SJSA1 (cell line): ENCODE data around the gene SOWAHA. TPM values are rescaled to one million over a fixed set of nuclear protein-coding genes. Genes with fewer than 3 reads are reported as not detected.
A peak's percentile ranks its signal among the peaks of the same experiment; 100 is the strongest.
"Not testable (repeated sequence)": the region's sequence is repeated elsewhere in the genome, so short reads cannot be mapped to it uniquely, and the experiment has no call there.

ENCODE experiments used
- DNase-seq, 2 experiments: peaks; one replicate each; pipeline ENCODE4 v3.0.0-alpha.2; 2015 to 2020; ENCODE audit warnings: low spot score in 2 of 2, low read depth in 1 of 2
- H3K27ac ChIP-seq: fragments of 250-450 bp; sonication (Bioruptor Pico); 2 replicates; pipeline ENCODE4 v1.5.1; 2020; ENCODE audit warnings: mild to moderate bottlenecking, moderate library complexity
- H3K27me3 ChIP-seq: fragments of 250-450 bp; sonication (Bioruptor Pico); replicated peaks from 2 replicates; pipeline ENCODE4 v1.5.1; 2020; ENCODE audit warnings: mild to moderate bottlenecking, moderate library complexity
- H3K36me3 ChIP-seq: fragments of 250-450 bp; sonication (Bioruptor Pico); 2 replicates; pipeline ENCODE4 v1.5.1; 2020; ENCODE audit warnings: mild to moderate bottlenecking
- H3K4me1 ChIP-seq: fragments of 250-450 bp; sonication (Bioruptor Pico); replicated peaks from 2 replicates; pipeline ENCODE4 v1.6.1; 2021; ENCODE audit warnings: mild to moderate bottlenecking
- H3K4me3 ChIP-seq: fragments of 250-450 bp; sonication (Bioruptor Pico); 2 replicates; pipeline ENCODE4 v1.5.1; 2020; ENCODE audit warnings: mild to moderate bottlenecking
- H3K9me3 ChIP-seq: fragments of 250-450 bp; sonication (Bioruptor Pico); replicated peaks from 2 replicates; pipeline ENCODE4 v1.5.1; 2020; ENCODE audit warnings: mild to moderate bottlenecking
- total RNA-seq: library from RNA; depleted of rRNA; stranded (reverse); fragments of >200 nt; shearing (Covaris generic); gene quantifications from 2 replicates; pipeline ENCODE4 v1.2.3, GENCODE V29; 2014

The SOWAHA gene
- total RNA-seq, 1 experiment from 2014 or later = not detected

DNA sequence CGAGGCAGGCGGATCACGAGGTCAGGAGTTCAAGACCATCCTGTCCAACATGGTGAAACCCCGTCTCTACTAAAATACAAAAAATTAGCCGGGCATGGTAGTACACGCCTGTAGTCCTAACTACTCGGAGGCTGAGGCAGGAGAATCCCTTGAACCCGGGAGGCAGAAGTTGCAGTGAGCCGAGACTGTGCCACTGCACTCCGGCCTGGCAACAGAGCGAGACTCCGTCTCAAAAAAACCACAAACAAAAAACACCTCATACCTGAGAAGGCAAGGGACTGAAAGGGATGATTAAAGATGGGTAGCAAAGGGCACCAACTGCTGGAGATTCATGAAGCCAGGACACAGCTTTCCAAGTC is 6.3 kb upstream of the SOWAHA start:
- not testable (repeated sequence) for H3K36me3 ChIP-seq, H3K4me1 ChIP-seq, DNase-seq, H3K9me3 ChIP-seq, H3K27ac ChIP-seq, H3K4me3 ChIP-seq
- H3K27me3 ChIP-seq = peaks cover 12% of the 10 kb centered on the region

GRCh38 chr5:132807163-132807838 is 5.8 kb upstream of the SOWAHA start:
- no peak for DNase-seq
- Histone ChIP-seq H3K9me3 (no peaks in the 10 kb centered on the region), H3K27ac (no peak overlapping the region), H3K27me3 (peaks cover 17% of the 10 kb centered on the region), H3K4me3 (no peak overlapping the region), H3K36me3 (no peaks in the 10 kb centered on the region), H3K4me1 (no peaks in the 10 kb centered on the region)

DNA sequence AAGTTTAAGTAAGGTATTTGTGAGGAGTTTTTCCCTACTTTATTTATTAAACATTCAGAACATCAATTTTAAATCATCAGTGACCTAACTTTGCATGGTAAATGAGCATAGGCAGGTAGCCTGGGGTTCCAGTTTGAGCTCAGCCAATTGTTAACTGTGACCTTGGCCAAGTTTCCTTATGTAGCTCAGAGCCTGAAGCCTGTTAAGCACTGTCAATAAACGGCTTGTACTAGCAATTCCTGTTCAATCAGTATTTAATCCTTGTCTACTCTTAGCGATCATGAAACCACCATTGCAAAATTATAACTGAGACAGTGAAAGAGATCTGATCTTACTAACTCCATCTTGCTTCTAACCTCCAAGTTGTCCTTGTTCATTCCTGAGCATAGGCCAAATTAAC is 4.7 kb upstream of the SOWAHA start:
- H3K27me3 ChIP-seq = peaks cover 27% of the 10 kb centered on the region
- H3K36me3 ChIP-seq = no peaks in the 10 kb centered on the region
- H3K9me3 ChIP-seq = no peaks in the 10 kb centered on the region
- H3K27ac ChIP-seq = no peak overlapping the region
- H3K4me3 ChIP-seq = no peak overlapping the region
- no peak for DNase-seq
- H3K4me1 ChIP-seq = peaks cover 9% of the 10 kb centered on the region

DNA sequence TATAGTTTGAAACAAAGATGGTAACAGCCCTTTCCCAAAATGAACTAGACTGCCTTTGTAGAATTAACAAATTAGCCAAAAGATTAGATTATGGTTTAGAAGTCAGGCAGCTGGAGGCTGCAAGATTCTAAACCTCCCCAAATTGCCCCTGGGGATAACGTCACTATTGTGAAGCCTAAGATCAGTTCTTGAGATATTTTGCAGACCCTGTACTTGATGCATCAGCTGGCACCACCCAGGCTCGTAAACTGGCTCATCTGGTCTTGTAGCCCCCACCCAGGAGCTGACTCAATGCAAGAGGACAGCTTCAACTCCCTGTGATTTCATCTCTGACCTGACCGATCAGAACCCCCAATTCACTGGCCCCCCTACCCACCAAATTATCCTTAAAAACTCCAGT is 4.2 kb upstream of the SOWAHA start:
- H3K27me3 ChIP-seq = peaks cover 27% of the 10 kb centered on the region
- peaks cover 13% of the 10 kb centered on the region for H3K4me1 ChIP-seq
- H3K27ac ChIP-seq = no peak overlapping the region

GRCh38 chr5:132810605-132811004 is 2.5 kb upstream of the SOWAHA start:
- no peak for DNase-seq
- H3K4me3 ChIP-seq = no peak overlapping the region
- H3K27me3 ChIP-seq = peaks cover 27% of the 10 kb centered on the region
- no peak overlapping the region for H3K27ac ChIP-seq
- H3K4me1 ChIP-seq = peaks cover 15% of the 10 kb centered on the region
- H3K9me3 ChIP-seq = no peaks in the 10 kb centered on the region
- H3K36me3 ChIP-seq = no peaks in the 10 kb centered on the region

More for the DNA sequence above, 4.2 kb upstream of the SOWAHA start:
- DNase-seq = no peak
- Histone ChIP-seq H3K36me3 (no peaks in the 10 kb centered on the region), H3K9me3 (no peaks in the 10 kb centered on the region), H3K4me3 (no peak overlapping the region)

- Histone ChIP-seq H3K36me3 (no peaks in the 10 kb centered on the region), H3K4me1 (peaks cover 21% of the 10 kb centered on the region), H3K9me3 (no peaks in the 10 kb centered on the region), H3K27me3 (peaks cover 27% of the 10 kb centered on the region), H3K4me3 (no peak overlapping the region), H3K27ac (no peak overlapping the region)
- DNase-seq = no peak
Observed at GRCh38 chr5:132812123-132812765, 858 bp upstream of the SOWAHA start.

DNA sequence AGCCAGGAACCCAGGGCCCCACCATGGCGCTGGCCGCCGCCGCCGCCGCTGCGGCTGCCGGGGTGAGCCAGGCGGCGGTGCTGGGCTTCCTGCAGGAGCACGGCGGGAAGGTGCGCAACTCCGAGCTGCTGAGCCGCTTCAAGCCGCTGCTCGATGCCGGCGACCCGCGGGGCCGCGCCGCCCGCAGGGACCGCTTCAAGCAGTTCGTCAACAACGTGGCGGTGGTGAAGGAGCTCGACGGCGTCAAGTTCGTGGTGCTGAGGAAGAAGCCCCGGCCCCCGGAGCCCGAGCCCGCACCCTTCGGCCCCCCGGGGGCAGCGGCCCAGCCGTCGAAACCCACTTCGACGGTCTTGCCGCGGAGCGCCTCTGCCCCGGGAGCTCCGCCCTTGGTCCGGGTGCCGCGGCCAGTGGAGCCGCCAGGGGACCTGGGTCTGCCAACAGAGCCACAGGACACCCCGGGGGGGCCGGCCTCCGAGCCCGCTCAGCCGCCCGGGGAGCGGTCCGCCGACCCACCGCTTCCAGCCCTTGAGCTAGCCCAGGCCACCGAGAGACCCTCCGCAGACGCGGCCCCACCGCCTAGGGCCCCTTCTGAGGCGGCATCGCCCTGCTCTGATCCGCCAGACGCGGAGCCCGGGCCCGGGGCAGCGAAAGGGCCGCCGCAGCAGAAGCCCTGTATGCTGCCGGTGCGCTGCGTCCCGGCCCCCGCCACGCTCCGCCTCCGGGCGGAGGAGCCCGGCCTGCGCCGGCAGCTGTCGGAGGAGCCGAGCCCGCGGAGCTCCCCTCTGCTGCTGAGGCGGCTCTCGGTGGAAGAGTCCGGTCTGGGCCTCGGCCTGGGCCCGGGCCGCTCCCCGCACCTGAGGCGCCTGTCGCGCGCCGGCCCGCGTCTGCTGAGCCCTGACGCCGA is 749 bp downstream of the SOWAHA start:
- Histone ChIP-seq H3K4me3 (peak overlapping the region; percentile 42), H3K27ac (no peak overlapping the region), H3K27me3 (peaks cover 27% of the 10 kb centered on the region), H3K9me3 (no peaks in the 10 kb centered on the region), H3K36me3 (no peaks in the 10 kb centered on the region), H3K4me1 (peaks cover 21% of the 10 kb centered on the region)
- peak in 1 of 2 experiments; percentile 52 for DNase-seq

DNA sequence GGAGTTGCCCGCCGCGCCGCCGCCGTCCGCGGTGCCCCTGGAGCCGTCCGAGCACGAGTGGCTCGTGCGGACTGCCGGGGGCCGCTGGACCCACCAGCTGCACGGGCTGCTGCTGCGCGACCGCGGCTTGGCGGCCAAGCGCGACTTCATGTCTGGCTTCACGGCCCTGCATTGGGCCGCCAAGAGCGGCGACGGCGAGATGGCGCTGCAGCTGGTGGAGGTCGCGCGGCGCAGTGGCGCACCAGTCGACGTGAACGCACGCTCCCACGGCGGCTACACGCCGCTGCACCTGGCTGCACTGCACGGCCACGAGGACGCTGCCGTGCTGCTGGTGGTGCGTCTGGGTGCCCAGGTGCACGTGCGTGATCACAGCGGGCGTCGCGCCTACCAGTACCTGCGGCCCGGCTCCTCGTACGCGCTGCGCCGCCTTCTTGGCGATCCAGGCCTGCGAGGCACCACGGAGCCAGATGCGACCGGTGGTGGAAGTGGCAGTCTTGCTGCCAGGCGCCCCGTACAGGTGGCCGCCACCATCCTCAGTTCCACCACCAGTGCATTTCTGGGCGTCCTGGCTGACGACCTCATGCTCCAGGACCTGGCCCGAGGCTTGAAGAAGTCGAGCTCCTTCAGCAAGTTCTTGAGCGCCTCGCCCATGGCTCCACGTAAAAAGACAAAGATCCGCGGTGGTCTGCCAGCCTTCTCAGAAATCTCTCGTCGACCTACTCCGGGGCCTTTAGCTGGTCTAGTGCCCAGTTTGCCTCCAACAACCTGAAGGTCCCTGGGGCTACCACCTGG is 1.6 kb downstream of the SOWAHA start:
- Histone ChIP-seq H3K4me1 (peaks cover 21% of the 10 kb centered on the region), H3K27ac (no peak overlapping the region), H3K27me3 (peaks cover 27% of the 10 kb centered on the region), H3K36me3 (no peaks in the 10 kb centered on the region), H3K9me3 (no peaks in the 10 kb centered on the region), H3K4me3 (no peak overlapping the region)
- no peak for DNase-seq

- H3K9me3 ChIP-seq = no peaks in the 10 kb centered on the region
- H3K27me3 ChIP-seq = peaks cover 27% of the 10 kb centered on the region
- H3K4me3 ChIP-seq = no peak overlapping the region
- no peak overlapping the region for H3K27ac ChIP-seq
- H3K4me1 ChIP-seq = peaks cover 27% of the 10 kb centered on the region
- DNase-seq = no peak
- no peaks in the 10 kb centered on the region for H3K36me3 ChIP-seq
Observed at GRCh38 chr5:132815454-132815853, 2.4 kb downstream of the SOWAHA start.

- no peak overlapping the region for H3K4me3 ChIP-seq
- H3K27me3 ChIP-seq = peaks cover 25% of the 10 kb centered on the region
- H3K36me3 ChIP-seq = no peaks in the 10 kb centered on the region
- no peak for DNase-seq
- H3K4me1 ChIP-seq = peaks cover 33% of the 10 kb centered on the region
- no peak overlapping the region for H3K27ac ChIP-seq
- no peaks in the 10 kb centered on the region for H3K9me3 ChIP-seq
Observed at GRCh38 chr5:132816083-132816482, 3.0 kb downstream of the SOWAHA start.

GRCh38 chr5:132816554-132816953 is 3.5 kb downstream of the SOWAHA start:
- Histone ChIP-seq H3K4me3 (no peak overlapping the region), H3K9me3 (no peaks in the 10 kb centered on the region), H3K36me3 (no peaks in the 10 kb centered on the region; the same call in 1 of the 2 replicates), H3K27ac (no peak overlapping the region), H3K4me1 (peaks cover 38% of the 10 kb centered on the region), H3K27me3 (peaks cover 21% of the 10 kb centered on the region)
- DNase-seq = no peak

GRCh38 chr5:132817011-132817410 is 3.9 kb downstream of the SOWAHA start:
- Histone ChIP-seq H3K27ac (no peak overlapping the region), H3K27me3 (peaks cover 16% of the 10 kb centered on the region), H3K36me3 (no peaks in the 10 kb centered on the region; the same call in 1 of the 2 replicates), H3K9me3 (no peaks in the 10 kb centered on the region), H3K4me1 (peaks cover 42% of the 10 kb centered on the region), H3K4me3 (no peak overlapping the region)
- no peak for DNase-seq

GRCh38 chr5:132819468-132819867 is 6.4 kb downstream of the SOWAHA start:
- Histone ChIP-seq H3K36me3 (peaks cover 21% of the 10 kb centered on the region), H3K9me3 (no peaks in the 10 kb centered on the region), H3K4me3 (no peak overlapping the region), H3K4me1 (peaks cover 35% of the 10 kb centered on the region), H3K27me3 (no peaks in the 10 kb centered on the region), H3K27ac (no peak overlapping the region)
- DNase-seq = no peak
